ENCODE measurements around the gene BBOF1.

- TF ChIP-seq CTCF (IDR thresholded peaks at IDR 0.05; ENCODE audit: low read depth, low read length) (no peak), EZH2phosphoT487 (IDR thresholded peaks at IDR 0.05; ENCODE audit: low read depth) (no peak)
Observed at GRCh38 chr14:73998726-73999125, 20.4 kb upstream of the BBOF1 start.
